Stimulated activated CD4-positive, alpha-beta T cell treated with anti-CD3 and anti-CD28 coated beads, Interleukin-2, amount 100 ng/mL, for 4 hours (primary cell): Measurements from ENCODE around the gene ZNF621.
A peak's percentile ranks its signal among the peaks of the same experiment; 100 is the strongest.
"Not testable (repeated sequence)": the region's sequence is repeated elsewhere in the genome, so short reads cannot be mapped to it uniquely, and the experiment has no call there.

Experiments used
- DNase-seq: peaks from one replicate; pipeline ENCODE4 v3.0.0-alpha.2; 2020; ENCODE audit warnings: low read depth

ZNF621 gene

GRCh38 chr3:40534283-40534682 is 9.5 kb downstream of the ZNF621 start:
- DNase-seq = no peak

- DNase-seq = no peak
Measured at GRCh38 chr3:40546816-40547215, 22.1 kb downstream of the ZNF621 start.

GRCh38 chr3:40550167-40550566 is 25.4 kb downstream of the ZNF621 start:
- DNase-seq = no peak

GRCh38 chr3:40557575-40558161 is 32.9 kb downstream of the ZNF621 start:
- DNase-seq = no peak

- not testable (repeated sequence) for DNase-seq
Measured at GRCh38 chr3:40562482-40562881, 37.7 kb downstream of the ZNF621 start.

GRCh38 chr3:40565629-40566028 is 40.9 kb downstream of the ZNF621 start:
- DNase-seq = not testable (repeated sequence)

- DNase-seq = no peak
Measured at GRCh38 chr3:40566694-40567093, 41.9 kb downstream of the ZNF621 start.

- DNase-seq = no peak
Measured at GRCh38 chr3:40572588-40572987, 47.8 kb downstream of the ZNF621 start.

GRCh38 chr3:40574050-40574449 is 49.3 kb downstream of the ZNF621 start:
- no peak for DNase-seq

GRCh38 chr3:40574661-40575060 is 49.9 kb downstream of the ZNF621 start:
- DNase-seq = no peak

GRCh38 chr3:40576396-40576795 is 51.6 kb downstream of the ZNF621 start:
- DNase-seq = no peak

- peak; percentile 38 for DNase-seq
Measured at GRCh38 chr3:40580494-40581091, 55.8 kb downstream of the ZNF621 start.

GRCh38 chr3:40581166-40581565 is 56.4 kb downstream of the ZNF621 start:
- no peak for DNase-seq

- no peak for DNase-seq
Measured at GRCh38 chr3:40582401-40583027, 57.8 kb downstream of the ZNF621 start.

GRCh38 chr3:40583691-40584090 is 58.9 kb downstream of the ZNF621 start:
- no peak for DNase-seq

- DNase-seq = peak; percentile 44
Measured at GRCh38 chr3:40584625-40585189, 59.9 kb downstream of the ZNF621 start.

GRCh38 chr3:40585381-40586016 is 60.7 kb downstream of the ZNF621 start:
- DNase-seq = no peak

GRCh38 chr3:40586901-40587300 is 62.1 kb downstream of the ZNF621 start:
- DNase-seq = no peak

GRCh38 chr3:40588406-40588805 is 63.6 kb downstream of the ZNF621 start:
- DNase-seq = no peak
